ENCODE results near the gene CNPY1. TPM values are rescaled to one million over a fixed set of nuclear protein-coding genes. Genes with fewer than 3 reads are reported as not detected.

Gene CNPY1
- total RNA-seq, 5 donors from 2014 or later (not counting 1 experiment from before 2014, with no cell fraction given) = not detected

GRCh38 chr7:155538293-155538692 lies 8.1 kb downstream of the CNPY1 start:
- ATAC-seq (replicated peaks in 1 of 4) (no peak), DNase-seq (no peak)
- no peaks in the 10 kb centered on the region for H3K9me3 ChIP-seq
- Mint-ChIP-seq H3K36me3 (no peaks in the 10 kb centered on the region), H3K4me3 (no peak overlapping the region), H3K27me3 (peaks cover 43 to 53% of the 10 kb centered on the region in 2 donors), H3K9me3 (no peaks in the 10 kb centered on the region), H3K27ac (no peak overlapping the region), H3K4me1 (peaks cover 9% of the 10 kb centered on the region in 3 donors)
- no peak overlapping the region for H3K4me3 ChIP-seq (ENCODE audit: control insufficient read depth in 1 of 2, extremely low read depth in 1 of 2, low read length in 1 of 2)
- peaks cover 0 to 9% of the 10 kb centered on the region in 2 experiments for H3K4me1 ChIP-seq (ENCODE audit: control insufficient read depth in 1 of 2, extremely low read depth in 1 of 2, insufficient read depth in 2 of 2, low read length in 2 of 2)
- H3K27ac ChIP-seq (ENCODE audit: low read length) = no peak overlapping the region
- WGBS (ENCODE audit: insufficient coverage) = 58% methylated on average over 7 of the region's 9 CpGs
- ChIA-PET CTCF (interaction anchor here (0.6 kb wide), 2 partner anchors 60 to 96 kb away, joined by 3 read pairs; no protein-coding TSS in a partner anchor), POLR2A (no interaction called here)
- H3K36me3 ChIP-seq (ENCODE audit: control insufficient read depth in 2 of 2, extremely low read depth in 1 of 2, insufficient read depth in 1 of 2, low read length in 1 of 2) = no peaks in the 10 kb centered on the region
- peaks cover 12 to 62% of the 10 kb centered on the region in 2 experiments for H3K27me3 ChIP-seq (replicated peaks in 1 of 2; ENCODE audit: control insufficient read depth in 2 of 2, extremely low read depth in 1 of 2, insufficient read depth in 2 of 2, low read length in 1 of 2)

- Mint-ChIP-seq H3K27me3 (peaks cover 55 to 69% of the 10 kb centered on the region in 2 donors), H3K36me3 (no peaks in the 10 kb centered on the region), H3K4me1 (peaks cover 15 to 17% (median 16%) of the 10 kb centered on the region in 3 donors), H3K9me3 (no peaks in the 10 kb centered on the region), H3K4me3 (no peak overlapping the region), H3K27ac (no peak overlapping the region)
- DNase-seq (no peak), ATAC-seq (replicated peaks in 1 of 4) (no peak)
- Histone ChIP-seq H3K9me3 (no peaks in the 10 kb centered on the region), H3K36me3 (ENCODE audit: control insufficient read depth in 2 of 2, extremely low read depth in 1 of 2, insufficient read depth in 1 of 2, low read length in 1 of 2) (no peaks in the 10 kb centered on the region), H3K27ac (ENCODE audit: low read length) (no peak overlapping the region), H3K4me1 (ENCODE audit: control insufficient read depth in 1 of 2, extremely low read depth in 1 of 2, insufficient read depth in 2 of 2, low read length in 2 of 2) (peaks cover 0 to 14% of the 10 kb centered on the region in 2 experiments), H3K4me3 (ENCODE audit: control insufficient read depth in 1 of 2, extremely low read depth in 1 of 2, low read length in 1 of 2) (no peak overlapping the region), H3K27me3 (replicated peaks in 1 of 2; ENCODE audit: control insufficient read depth in 2 of 2, extremely low read depth in 1 of 2, insufficient read depth in 2 of 2, low read length in 1 of 2) (peaks cover 15 to 69% of the 10 kb centered on the region in 2 experiments)
- 67% methylated on average over 1 of the region's 8 CpGs for WGBS (ENCODE audit: insufficient coverage)
- ChIA-PET POLR2A (no interaction called here), CTCF (no interaction called here)
Observed at GRCh38 chr7:155536451-155536850, 9.9 kb downstream of the CNPY1 start.

- H3K9me3 ChIP-seq = no peaks in the 10 kb centered on the region
- peaks cover 15 to 17% (median 16%) of the 10 kb centered on the region in 3 donors for H3K4me1 Mint-ChIP-seq
- H3K4me3 ChIP-seq (ENCODE audit: control insufficient read depth in 1 of 2, extremely low read depth in 1 of 2, low read length in 1 of 2) = no peak overlapping the region
- no peaks in the 10 kb centered on the region for H3K36me3 Mint-ChIP-seq
- no peak overlapping the region for H3K27ac ChIP-seq (ENCODE audit: low read length)
- 69% methylated on average over 11 of the region's 11 CpGs for WGBS (ENCODE audit: insufficient coverage)
- no peaks in the 10 kb centered on the region for H3K9me3 Mint-ChIP-seq
- H3K27me3 Mint-ChIP-seq = peaks cover 62 to 78% of the 10 kb centered on the region in 2 donors
- H3K27me3 ChIP-seq (replicated peaks in 1 of 2; ENCODE audit: control insufficient read depth in 2 of 2, extremely low read depth in 1 of 2, insufficient read depth in 2 of 2, low read length in 1 of 2) = peaks cover 15 to 75% of the 10 kb centered on the region in 2 experiments
- no peak for ATAC-seq (replicated peaks in 1 of 4)
- no peaks in the 10 kb centered on the region for H3K36me3 ChIP-seq (ENCODE audit: control insufficient read depth in 2 of 2, extremely low read depth in 1 of 2, insufficient read depth in 1 of 2, low read length in 1 of 2)
- POLR2A ChIA-PET = no interaction called here
- CTCF ChIA-PET = no interaction called here
- peak overlapping the region in 2 of 3 donors; percentile 43 to 65 for H3K4me3 Mint-ChIP-seq
- H3K4me1 ChIP-seq (ENCODE audit: control insufficient read depth in 1 of 2, extremely low read depth in 1 of 2, insufficient read depth in 2 of 2, low read length in 2 of 2) = peaks cover 0 to 14% of the 10 kb centered on the region in 2 experiments
- no peak overlapping the region for H3K27ac Mint-ChIP-seq
- no peak for DNase-seq
Observed at GRCh38 chr7:155534691-155535090, 11.7 kb downstream of the CNPY1 start.

- H3K27me3 Mint-ChIP-seq = peaks cover 61 to 78% of the 10 kb centered on the region in 2 donors
- H3K27ac ChIP-seq (ENCODE audit: low read length) = no peak overlapping the region
- peak overlapping the region in 1 of 2 donors; percentile 69 for H3K4me3 ChIP-seq (ENCODE audit: control insufficient read depth in 1 of 2, extremely low read depth in 1 of 2, low read length in 1 of 2)
- H3K27me3 ChIP-seq (replicated peaks in 1 of 2; ENCODE audit: control insufficient read depth in 2 of 2, extremely low read depth in 1 of 2, insufficient read depth in 2 of 2, low read length in 1 of 2) = peaks cover 15 to 80% of the 10 kb centered on the region in 2 experiments
- 37% methylated on average over 25 of the region's 27 CpGs for WGBS (ENCODE audit: insufficient coverage)
- H3K27ac Mint-ChIP-seq = no peak overlapping the region
- H3K4me1 Mint-ChIP-seq = peaks cover 15 to 17% (median 16%) of the 10 kb centered on the region in 3 donors
- H3K9me3 Mint-ChIP-seq = no peaks in the 10 kb centered on the region
- no peaks in the 10 kb centered on the region for H3K9me3 ChIP-seq
- DNase-seq (peak in 2 of 35 experiments; percentile 9 to 24), ATAC-seq (replicated peaks in 1 of 4) (peak in 2 of 4 experiments; percentile 40 to 49)
- H3K4me3 Mint-ChIP-seq = peak overlapping the region; percentile 51 to 65 (median 61)
- H3K4me1 ChIP-seq (ENCODE audit: control insufficient read depth in 1 of 2, extremely low read depth in 1 of 2, insufficient read depth in 2 of 2, low read length in 2 of 2) = peaks cover 0 to 14% of the 10 kb centered on the region in 2 experiments
- no peaks in the 10 kb centered on the region for H3K36me3 Mint-ChIP-seq
- ChIA-PET POLR2A (interaction anchor here in 1 of 2 donors (0.5 kb wide), 1 partner anchor 189 kb away, joined by 4 read pairs; no protein-coding TSS in a partner anchor), CTCF (no interaction called here)
- H3K36me3 ChIP-seq (ENCODE audit: control insufficient read depth in 2 of 2, extremely low read depth in 1 of 2, insufficient read depth in 1 of 2, low read length in 1 of 2) = no peaks in the 10 kb centered on the region
Observed at GRCh38 chr7:155533827-155534690, 12.3 kb downstream of the CNPY1 start.

- WGBS (ENCODE audit: insufficient coverage) = 5% methylated on average over 59 of the region's 60 CpGs
- H3K36me3 Mint-ChIP-seq = no peaks in the 10 kb centered on the region
- Histone ChIP-seq H3K4me1 (ENCODE audit: control insufficient read depth in 1 of 2, extremely low read depth in 1 of 2, insufficient read depth in 2 of 2, low read length in 2 of 2) (peaks cover 0 to 14% of the 10 kb centered on the region in 2 experiments), H3K9me3 (no peaks in the 10 kb centered on the region), H3K36me3 (ENCODE audit: control insufficient read depth in 2 of 2, extremely low read depth in 1 of 2, insufficient read depth in 1 of 2, low read length in 1 of 2) (no peaks in the 10 kb centered on the region), H3K4me3 (ENCODE audit: control insufficient read depth in 1 of 2, extremely low read depth in 1 of 2, low read length in 1 of 2) (peak overlapping the region in 1 of 2 donors; percentile 69), H3K27me3 (replicated peaks in 1 of 2; ENCODE audit: control insufficient read depth in 2 of 2, extremely low read depth in 1 of 2, insufficient read depth in 2 of 2, low read length in 1 of 2) (peaks cover 15 to 80% of the 10 kb centered on the region in 2 experiments), H3K27ac (ENCODE audit: low read length) (no peak overlapping the region)
- H3K9me3 Mint-ChIP-seq = no peaks in the 10 kb centered on the region
- CTCF ChIA-PET = no interaction called here
- DNase-seq (no peak), ATAC-seq (replicated peaks in 1 of 4) (peak; percentile 31 to 51 (median 44))
- peaks cover 63 to 82% of the 10 kb centered on the region in 2 donors for H3K27me3 Mint-ChIP-seq
- no peak overlapping the region for H3K27ac Mint-ChIP-seq
- POLR2A ChIA-PET = interaction anchor here in 1 of 2 donors (0.5 kb wide), 1 partner anchor 189 kb away, joined by 4 read pairs; no protein-coding TSS in a partner anchor
- peak overlapping the region; percentile 58 to 65 (median 61) for H3K4me3 Mint-ChIP-seq
- H3K4me1 Mint-ChIP-seq = peaks cover 15 to 17% (median 16%) of the 10 kb centered on the region in 3 donors
Observed at GRCh38 chr7:155533120-155533826, 13.1 kb downstream of the CNPY1 start.

GRCh38 chr7:155532792-155533119 lies 13.6 kb downstream of the CNPY1 start:
- WGBS (ENCODE audit: insufficient coverage) = 33% methylated on average over 14 of the region's 14 CpGs
- peaks cover 15 to 17% (median 16%) of the 10 kb centered on the region in 3 donors for H3K4me1 Mint-ChIP-seq
- no peaks in the 10 kb centered on the region for H3K36me3 ChIP-seq (ENCODE audit: control insufficient read depth in 2 of 2, extremely low read depth in 1 of 2, insufficient read depth in 1 of 2, low read length in 1 of 2)
- H3K4me3 ChIP-seq (ENCODE audit: control insufficient read depth in 1 of 2, extremely low read depth in 1 of 2, low read length in 1 of 2) = peak overlapping the region in 1 of 2 donors; percentile 69
- no peak overlapping the region for H3K27ac Mint-ChIP-seq
- peaks cover 15 to 79% of the 10 kb centered on the region in 2 experiments for H3K27me3 ChIP-seq (replicated peaks in 1 of 2; ENCODE audit: control insufficient read depth in 2 of 2, extremely low read depth in 1 of 2, insufficient read depth in 2 of 2, low read length in 1 of 2)
- H3K27me3 Mint-ChIP-seq = peaks cover 66 to 82% of the 10 kb centered on the region in 2 donors
- ChIA-PET CTCF (no interaction called here), POLR2A (no interaction called here)
- H3K4me1 ChIP-seq (ENCODE audit: control insufficient read depth in 1 of 2, extremely low read depth in 1 of 2, insufficient read depth in 2 of 2, low read length in 2 of 2) = peaks cover 0 to 14% of the 10 kb centered on the region in 2 experiments
- peak overlapping the region; percentile 47 to 65 (median 58) for H3K4me3 Mint-ChIP-seq
- DNase-seq = no peak
- H3K27ac ChIP-seq (ENCODE audit: low read length) = no peak overlapping the region
- H3K9me3 ChIP-seq = no peaks in the 10 kb centered on the region
- ATAC-seq (replicated peaks in 1 of 4) = no peak
- H3K9me3 Mint-ChIP-seq = no peaks in the 10 kb centered on the region
- H3K36me3 Mint-ChIP-seq = no peaks in the 10 kb centered on the region
